ENCODE measurements around the gene TRMT1. TPM values are rescaled to one million over a fixed set of nuclear protein-coding genes. Genes with fewer than 3 reads are reported as not detected.
"Not testable (repeated sequence)": the region's sequence is repeated elsewhere in the genome, so short reads cannot be mapped to it uniquely, and the experiment has no call there.

Gene TRMT1
- 10 to 100 TPM; 20.2 to 36.3 (median 24.1) TPM for polyA plus RNA-seq (ENCODE audit: low read depth in 6 of 6)

DNA sequence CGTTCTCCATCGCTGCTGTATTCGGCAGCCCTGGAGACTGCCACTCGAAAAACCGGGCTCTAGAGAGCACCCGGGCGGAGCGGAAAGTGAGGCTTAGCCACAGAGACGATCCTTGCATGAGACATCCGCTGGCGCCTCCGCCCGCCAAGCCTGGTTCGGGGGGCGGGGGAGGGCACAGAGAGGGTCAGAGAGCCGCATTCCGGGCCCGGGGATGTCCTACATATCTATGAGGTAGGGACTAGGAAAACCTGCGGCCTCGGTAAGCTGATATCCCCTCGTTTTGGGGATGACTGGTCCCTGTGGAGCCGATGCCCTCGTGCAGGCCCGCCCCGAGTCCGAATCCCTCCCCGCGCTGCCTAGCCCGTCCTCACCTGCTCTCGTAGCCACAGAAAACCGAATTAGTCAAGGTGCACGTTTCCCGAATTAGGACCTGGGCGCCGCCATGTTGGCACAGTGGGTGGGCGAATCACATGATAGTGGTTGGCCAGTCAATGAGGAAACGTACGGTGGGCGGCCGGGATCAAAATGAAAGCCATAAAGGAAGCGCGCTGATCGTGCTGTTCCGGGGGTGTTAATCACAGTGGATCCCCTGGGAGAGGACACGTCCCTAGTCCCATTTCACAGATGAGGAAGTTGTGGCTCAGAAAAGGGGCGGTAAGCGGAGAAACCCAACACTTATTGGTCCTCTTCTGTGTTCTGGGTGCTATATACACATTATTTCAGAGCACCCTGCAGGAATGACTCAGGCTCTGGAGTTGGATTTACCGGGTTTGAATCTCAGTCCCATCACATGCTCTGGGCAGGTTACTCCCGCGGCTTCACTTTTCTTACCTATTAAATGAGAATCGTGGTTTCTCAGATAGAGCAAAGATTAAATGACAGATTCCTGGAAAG is at the start of gene TRMT1:
Gene TRMT1 (minus strand): TSS at position 459 of the 894 bp plus-strand sequence. CDS start 341 bp downstream, at position 118.
- Mint-ChIP-seq H3K27ac (peak within 1 kb of the TSS; percentile 62 to 97 (median 86)), H3K4me3 (peak within 1 kb of the TSS; percentile 88 to 99 (median 94)), H3K36me3 (no peaks in the 10 kb centered on the region), H3K4me1 (peaks cover 30 to 62% (median 43%) of the 10 kb centered on the region in 3 donors), H3K27me3 (no peaks in the 10 kb centered on the region), H3K9me3 (no peaks in the 10 kb centered on the region)
- ATAC-seq (ENCODE audit: low read depth in 2 of 2) (peak; percentile 63 to 65), DNase-seq (peak; percentile 89)

DNA sequence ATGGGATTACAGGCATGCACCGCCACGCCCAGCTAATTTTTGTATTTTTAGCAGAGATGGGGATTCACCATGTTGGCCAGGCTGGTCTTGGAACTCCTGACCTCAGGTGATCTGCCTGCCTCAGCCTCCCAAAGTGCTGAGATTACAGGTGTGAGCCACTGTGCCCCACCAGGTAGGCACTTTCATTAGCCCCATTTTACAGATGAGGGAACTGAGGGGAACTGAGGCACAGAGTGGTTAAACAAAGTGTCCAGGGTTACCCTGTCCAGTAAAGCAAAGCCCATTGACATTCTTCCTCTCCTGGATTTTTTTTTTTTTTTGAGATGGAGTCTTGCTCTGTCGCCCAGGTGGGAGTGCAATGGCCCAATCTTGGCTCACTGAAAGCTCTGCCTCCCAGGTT is 49.6 kb upstream of the TRMT1 start:
- H3K4me1 Mint-ChIP-seq: peaks cover 57 to 88% (median 86%) of the 10 kb centered on the region in 3 donors
- ATAC-seq (ENCODE audit: low read depth in 2 of 2); H3K36me3 Mint-ChIP-seq; H3K9me3 Mint-ChIP-seq; DNase-seq; H3K27me3 Mint-ChIP-seq: not testable (repeated sequence)
- H3K27ac Mint-ChIP-seq: peak overlapping the region; percentile 56 to 99 (median 96)
- H3K4me3 Mint-ChIP-seq: peak overlapping the region in 5 of 8 donors; percentile 42 to 94 (median 56)

DNA sequence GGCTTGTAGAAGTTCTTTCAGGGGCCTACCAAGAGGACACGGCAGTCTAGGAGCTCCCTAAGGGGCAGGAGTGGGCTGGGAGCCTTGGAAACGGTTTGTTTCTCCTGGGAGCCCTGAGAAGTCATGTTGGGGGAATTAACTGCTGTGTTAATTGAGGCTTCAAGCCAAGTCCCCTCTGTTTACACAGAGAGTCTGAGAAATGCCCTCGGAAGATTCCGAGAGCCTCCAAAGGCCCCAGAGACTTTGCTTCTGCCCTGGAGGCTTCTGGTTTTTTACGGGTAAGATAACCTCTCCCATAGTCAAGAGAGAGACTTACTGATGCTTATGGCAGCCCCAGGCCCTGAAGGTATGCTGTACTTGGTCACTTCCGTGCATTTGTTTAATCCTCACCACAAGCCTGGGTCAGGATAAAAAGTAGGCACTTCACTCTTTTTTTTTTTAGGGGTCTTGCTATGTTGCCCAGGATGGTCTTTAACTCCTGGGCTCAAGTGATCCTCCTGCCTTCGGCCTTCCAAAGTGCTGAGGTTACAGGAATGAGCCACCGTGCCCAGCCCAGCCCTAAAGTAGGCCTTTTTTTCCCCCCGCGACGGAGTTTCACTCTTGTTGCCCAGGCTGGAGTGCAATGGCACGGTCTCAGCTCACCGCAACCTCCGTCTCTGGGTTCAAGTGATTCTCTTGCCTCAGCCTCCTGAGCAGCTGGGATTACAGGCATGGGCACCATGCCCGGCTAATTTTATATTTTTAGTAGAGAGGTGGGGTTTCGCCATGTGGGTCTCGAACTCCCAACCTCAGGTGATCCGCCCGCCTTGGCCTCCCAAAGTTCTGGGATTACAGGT is 48.8 kb upstream of the TRMT1 start:
- no peak for DNase-seq
- Mint-ChIP-seq H3K27me3 (no peaks in the 10 kb centered on the region), H3K4me3 (peak overlapping the region in 7 of 8 donors; percentile 44 to 94 (median 91)), H3K9me3 (peaks cover 0 to 1% (median 0%) of the 10 kb centered on the region in 7 donors), H3K36me3 (no peaks in the 10 kb centered on the region), H3K4me1 (peaks cover 54 to 86% (median 82%) of the 10 kb centered on the region in 3 donors), H3K27ac (peak overlapping the region; percentile 56 to 99 (median 94))
- no peak for ATAC-seq (ENCODE audit: low read depth in 2 of 2)

GRCh38 chr19:13164343-13165161 is 48.0 kb upstream of the TRMT1 start:
- Mint-ChIP-seq H3K27me3 (no peaks in the 10 kb centered on the region), H3K4me1 (peaks cover 51 to 85% (median 73%) of the 10 kb centered on the region in 3 donors), H3K27ac (peak overlapping the region; percentile 89 to 99 (median 96)), H3K9me3 (peaks cover 0 to 1% (median 0%) of the 10 kb centered on the region in 7 donors), H3K36me3 (no peaks in the 10 kb centered on the region), H3K4me3 (peak overlapping the region; percentile 66 to 94 (median 88))
- peak; percentile 63 for DNase-seq
- peak; percentile 6 to 8 for ATAC-seq (ENCODE audit: low read depth in 2 of 2)

DNA sequence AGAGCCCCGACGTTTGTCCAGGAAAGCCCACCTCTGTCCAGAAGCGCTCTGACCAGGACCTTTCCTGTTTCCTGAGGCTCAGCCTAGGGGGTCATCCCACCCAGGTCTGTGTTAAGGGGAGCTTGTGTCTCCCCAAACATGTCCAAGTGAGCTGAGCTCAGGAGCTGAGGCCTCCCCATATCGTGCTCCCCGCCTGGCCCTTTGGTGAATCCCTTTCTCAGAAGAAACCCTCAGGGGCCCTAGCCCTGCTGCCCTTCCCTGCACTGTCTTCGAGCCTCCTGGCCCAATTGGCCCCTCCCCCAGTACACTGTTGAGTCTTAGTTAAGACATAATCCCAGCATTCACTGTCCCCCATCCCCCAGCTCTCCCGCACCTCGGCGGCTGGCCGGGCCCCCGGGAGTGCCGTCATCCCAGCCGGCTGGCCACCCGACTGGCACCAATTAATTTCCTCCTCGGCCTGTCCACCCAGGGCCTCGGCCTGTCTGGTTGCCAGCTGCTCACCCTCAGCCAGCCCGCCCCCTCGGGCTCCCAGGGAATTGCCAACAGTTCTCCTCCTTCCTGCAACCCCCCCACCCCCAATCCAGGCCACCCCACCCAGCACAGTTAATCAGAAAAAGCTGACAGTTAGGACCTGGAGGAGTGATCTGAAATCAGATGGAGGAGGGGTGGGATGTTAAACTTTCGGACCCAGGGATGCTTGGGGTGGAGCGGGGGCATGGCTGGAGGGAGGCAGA is 47.2 kb upstream of the TRMT1 start:
- Mint-ChIP-seq H3K36me3 (no peaks in the 10 kb centered on the region), H3K4me3 (peak overlapping the region; percentile 82 to 94 (median 88)), H3K9me3 (peaks cover 0 to 1% (median 0%) of the 10 kb centered on the region in 7 donors), H3K27me3 (no peaks in the 10 kb centered on the region), H3K4me1 (peaks cover 43 to 85% (median 66%) of the 10 kb centered on the region in 3 donors), H3K27ac (peak overlapping the region; percentile 94 to 99 (median 98))
- peak; percentile 26 to 29 for ATAC-seq (ENCODE audit: low read depth in 2 of 2)
- DNase-seq: peak; percentile 47

- H3K36me3 Mint-ChIP-seq: no peaks in the 10 kb centered on the region
- DNase-seq (peak; percentile 72), ATAC-seq (ENCODE audit: low read depth in 2 of 2) (peak; percentile 52)
- H3K27ac Mint-ChIP-seq: peak overlapping the region; percentile 94 to 99 (median 98)
- peaks cover 0 to 1% (median 0%) of the 10 kb centered on the region in 7 donors for H3K9me3 Mint-ChIP-seq
- H3K27me3 Mint-ChIP-seq: no peaks in the 10 kb centered on the region
- peak overlapping the region; percentile 82 to 94 (median 91) for H3K4me3 Mint-ChIP-seq
- H3K4me1 Mint-ChIP-seq: peaks cover 48 to 85% (median 66%) of the 10 kb centered on the region in 3 donors
Measured at GRCh38 chr19:13162724-13163608, 46.4 kb upstream of the TRMT1 start.

GRCh38 chr19:13160557-13160956 is 44.0 kb upstream of the TRMT1 start:
- Mint-ChIP-seq H3K9me3 (no peaks in the 10 kb centered on the region), H3K36me3 (no peaks in the 10 kb centered on the region), H3K4me1 (peaks cover 57 to 82% (median 67%) of the 10 kb centered on the region in 3 donors), H3K4me3 (peak overlapping the region in 6 of 8 donors; percentile 20 to 73 (median 50)), H3K27me3 (no peaks in the 10 kb centered on the region), H3K27ac (peak overlapping the region in 3 of 6 donors; percentile 29 to 94 (median 61))
- ATAC-seq (ENCODE audit: low read depth in 2 of 2): no peak
- no peak for DNase-seq

GRCh38 chr19:13159713-13160112 is 43.2 kb upstream of the TRMT1 start:
- ATAC-seq (ENCODE audit: low read depth in 2 of 2) (no peak), DNase-seq (no peak)
- H3K9me3 Mint-ChIP-seq: no peaks in the 10 kb centered on the region

DNA sequence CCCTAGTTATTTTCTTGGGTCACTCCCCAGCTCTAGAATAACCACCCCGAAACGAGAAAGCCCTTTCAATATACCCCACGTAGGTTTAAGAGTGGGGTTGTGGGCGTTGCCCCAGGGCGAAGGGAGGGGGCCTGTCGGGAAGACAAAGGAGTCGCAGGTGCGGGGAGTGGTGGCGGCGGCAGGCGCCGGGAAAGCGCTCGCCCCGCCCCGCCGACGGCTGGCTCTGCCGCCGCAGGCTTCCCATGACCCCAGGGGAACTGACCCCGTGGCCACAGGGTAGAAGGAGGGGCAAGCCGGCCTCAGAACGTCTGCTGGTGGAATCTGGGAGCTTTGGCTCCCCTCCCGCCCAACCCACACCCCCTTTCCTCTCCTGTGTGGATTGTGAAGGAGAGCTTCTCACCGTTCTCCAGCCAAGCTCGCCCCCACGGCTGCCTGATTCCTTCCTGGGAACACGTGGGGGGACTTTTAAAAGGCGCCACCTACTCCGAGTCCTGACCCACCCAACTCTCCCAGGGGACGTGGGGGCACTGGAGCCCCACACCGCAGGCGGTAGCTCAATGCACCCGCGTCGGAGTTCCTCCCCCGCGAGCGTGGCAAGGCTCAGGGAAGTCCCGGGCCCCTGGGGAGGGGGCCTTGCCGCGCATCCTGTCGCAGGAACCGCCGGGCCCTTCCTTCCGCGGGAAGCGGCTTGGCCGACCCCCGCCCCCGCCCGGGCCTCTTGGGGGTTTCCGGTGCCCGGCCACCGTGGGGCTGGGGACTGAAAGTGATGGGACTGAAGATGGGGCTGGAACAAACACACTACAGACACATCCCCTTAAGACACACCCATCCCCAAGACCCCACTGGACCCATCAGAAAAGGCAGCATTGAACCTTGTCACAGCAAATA is 39.2 kb upstream of the TRMT1 start:
- Mint-ChIP-seq H3K9me3 (peaks cover 0 to 6% (median 0%) of the 10 kb centered on the region in 7 donors), H3K27me3 (peaks cover 0 to 3% (median 0%) of the 10 kb centered on the region in 3 donors), H3K4me3 (peak overlapping the region; percentile 89 to 99 (median 98)), H3K27ac (peak overlapping the region; percentile 99 to 100 (median 100)), H3K4me1 (peaks cover 49 to 67% (median 54%) of the 10 kb centered on the region in 3 donors), H3K36me3 (peaks cover 17 to 24% of the 10 kb centered on the region in 2 donors)
- ATAC-seq (ENCODE audit: low read depth in 2 of 2) (peak; percentile 53 to 55), DNase-seq (peak; percentile 99)

More at GRCh38 chr19:13159713-13160112, 43.2 kb upstream of the TRMT1 start:
- H3K4me1 Mint-ChIP-seq: peaks cover 54 to 78% (median 67%) of the 10 kb centered on the region in 3 donors
- H3K4me3 Mint-ChIP-seq: peak overlapping the region in 5 of 8 donors; percentile 6 to 67 (median 35)
- H3K36me3 Mint-ChIP-seq: peaks cover 1 to 5% of the 10 kb centered on the region in 2 donors
- H3K27me3 Mint-ChIP-seq: peaks cover 0 to 2% (median 0%) of the 10 kb centered on the region in 3 donors
- peak overlapping the region in 4 of 6 donors; percentile 49 to 94 (median 52) for H3K27ac Mint-ChIP-seq

DNA sequence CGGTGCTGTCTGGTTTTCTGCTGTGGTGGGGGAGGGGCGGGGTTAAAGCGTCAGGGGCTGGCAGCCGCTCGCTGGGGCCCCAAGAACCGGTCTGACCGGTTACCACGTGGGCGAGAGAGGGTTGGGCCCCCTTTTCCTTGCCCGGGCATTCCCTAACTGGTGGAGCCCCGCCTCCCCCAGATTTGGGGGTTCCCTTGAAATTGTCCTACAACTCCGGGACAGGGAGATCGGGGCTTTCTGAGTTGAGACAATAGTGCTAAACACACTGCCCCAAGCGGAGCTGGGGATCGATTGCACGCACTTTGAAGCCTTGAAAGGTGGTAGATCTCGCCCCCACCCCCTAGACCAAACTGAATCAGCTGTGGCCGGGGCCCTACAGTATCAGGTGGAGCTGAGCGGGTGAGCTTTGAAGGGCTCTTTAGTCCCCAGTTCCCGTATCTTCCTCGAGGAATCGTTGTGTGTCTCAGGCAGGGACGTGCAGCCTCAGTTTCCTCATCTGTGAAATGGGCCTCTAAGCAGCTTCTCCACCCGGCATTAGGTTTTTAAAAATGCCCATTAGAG is 38.5 kb upstream of the TRMT1 start:
- peak overlapping the region; percentile 89 to 99 (median 98) for H3K4me3 Mint-ChIP-seq
- peaks cover 0 to 3% (median 0%) of the 10 kb centered on the region in 3 donors for H3K27me3 Mint-ChIP-seq
- H3K27ac Mint-ChIP-seq: peak overlapping the region; percentile 99 to 100 (median 100)
- peaks cover 17 to 24% of the 10 kb centered on the region in 2 donors for H3K36me3 Mint-ChIP-seq
- peak; percentile 79 for DNase-seq
- peaks cover 50 to 74% (median 52%) of the 10 kb centered on the region in 3 donors for H3K4me1 Mint-ChIP-seq
- peaks cover 0 to 6% (median 0%) of the 10 kb centered on the region in 7 donors for H3K9me3 Mint-ChIP-seq
- ATAC-seq (ENCODE audit: low read depth in 2 of 2): peak; percentile 15 to 18
